ENCODE results near the gene CLK2.
"Not testable (repeated sequence)": the region's sequence is repeated elsewhere in the genome, so short reads cannot be mapped to it uniquely, and the experiment has no call there.

The CLK2 gene

DNA sequence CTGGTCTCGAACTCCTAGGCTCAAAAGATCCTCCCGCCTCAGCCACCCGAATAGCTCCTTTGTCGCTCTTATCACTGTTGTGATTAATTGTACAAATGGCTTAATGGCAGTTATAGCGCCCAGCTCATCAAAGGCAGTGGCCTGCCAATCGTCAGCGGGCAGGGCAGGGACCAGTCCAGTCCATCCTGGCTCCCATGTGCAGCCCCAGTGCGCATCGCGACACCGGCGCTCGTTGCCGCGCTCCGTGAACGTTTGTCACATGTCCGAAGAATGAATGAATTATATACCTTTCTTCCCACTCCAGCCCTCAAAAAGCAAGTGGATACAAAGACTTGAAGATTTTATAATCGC lies 46.4 kb downstream of the CLK2 start:
- no peaks in the 10 kb centered on the region for H3K36me3 ChIP-seq (ENCODE audit: insufficient read depth)

DNA sequence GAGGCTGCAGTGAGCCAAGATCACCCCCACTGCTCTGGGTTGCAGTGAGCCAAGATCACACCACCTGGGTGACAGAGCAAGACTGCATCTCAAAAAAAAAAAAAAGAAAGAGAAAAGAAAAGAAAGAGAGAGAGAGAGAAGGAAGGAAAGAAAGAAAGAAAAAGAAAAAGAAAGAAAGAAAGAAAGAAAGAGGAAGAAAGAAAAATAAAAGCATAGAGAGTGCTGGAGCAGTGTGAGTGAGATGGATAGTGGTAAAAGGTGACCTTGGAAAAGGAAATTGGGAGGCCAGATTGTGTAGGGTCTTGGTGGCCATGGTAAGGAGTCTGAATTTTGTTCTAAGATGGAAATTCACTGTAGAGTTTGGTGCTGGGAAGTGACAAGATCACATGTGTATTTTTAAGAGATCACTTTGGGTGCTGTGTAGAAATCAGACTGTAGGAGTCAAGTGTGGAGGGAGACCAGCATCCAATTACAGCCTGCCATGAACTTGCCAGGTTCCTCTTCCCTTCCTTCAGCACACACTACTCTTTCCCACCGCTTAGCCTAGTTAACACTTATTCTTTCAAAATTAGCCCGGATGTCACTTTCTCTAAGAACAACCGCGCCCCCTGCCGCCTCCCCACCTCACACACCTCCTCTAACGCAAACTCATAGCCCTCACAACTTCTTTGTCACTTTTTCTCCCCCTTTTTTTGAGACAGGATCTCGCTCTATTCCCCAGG lies 47.0 kb downstream of the CLK2 start:
- peak overlapping the region; percentile 68 for H2AFZ ChIP-seq (ENCODE audit: low read depth)
- H3K27me3 ChIP-seq (ENCODE audit: insufficient read depth, low read depth), result peaks cover 8% of the 10 kb centered on the region; the same call in 1 of the 2 replicates
- H3K79me2 ChIP-seq (ENCODE audit: insufficient read depth, low read depth), result peaks cover 19% of the 10 kb centered on the region
- peak overlapping the region; percentile 75 for H3K9ac ChIP-seq
- no peaks in the 10 kb centered on the region for H4K20me1 ChIP-seq (ENCODE audit: insufficient read depth)
- peak overlapping the region; percentile 66 for H3K4me2 ChIP-seq
- H3K27ac ChIP-seq, result peak overlapping the region; percentile 70
- peaks cover 22% of the 10 kb centered on the region for H3K4me1 ChIP-seq (ENCODE audit: low read depth, poor library complexity, severe bottlenecking)
- no peaks in the 10 kb centered on the region for H3K36me3 ChIP-seq (ENCODE audit: insufficient read depth)
- TF ChIP-seq, protein P1, sequence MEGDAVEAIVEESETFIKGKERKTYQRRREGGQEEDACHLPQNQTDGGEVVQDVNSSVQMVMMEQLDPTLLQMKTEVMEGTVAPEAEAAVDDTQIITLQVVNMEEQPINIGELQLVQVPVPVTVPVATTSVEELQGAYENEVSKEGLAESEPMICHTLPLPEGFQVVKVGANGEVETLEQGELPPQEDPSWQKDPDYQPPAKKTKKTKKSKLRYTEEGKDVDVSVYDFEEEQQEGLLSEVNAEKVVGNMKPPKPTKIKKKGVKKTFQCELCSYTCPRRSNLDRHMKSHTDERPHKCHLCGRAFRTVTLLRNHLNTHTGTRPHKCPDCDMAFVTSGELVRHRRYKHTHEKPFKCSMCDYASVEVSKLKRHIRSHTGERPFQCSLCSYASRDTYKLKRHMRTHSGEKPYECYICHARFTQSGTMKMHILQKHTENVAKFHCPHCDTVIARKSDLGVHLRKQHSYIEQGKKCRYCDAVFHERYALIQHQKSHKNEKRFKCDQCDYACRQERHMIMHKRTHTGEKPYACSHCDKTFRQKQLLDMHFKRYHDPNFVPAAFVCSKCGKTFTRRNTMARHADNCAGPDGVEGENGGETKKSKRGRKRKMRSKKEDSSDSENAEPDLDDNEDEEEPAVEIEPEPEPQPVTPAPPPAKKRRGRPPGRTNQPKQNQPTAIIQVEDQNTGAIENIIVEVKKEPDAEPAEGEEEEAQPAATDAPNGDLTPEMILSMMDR (conservative IDR thresholded peaks at IDR 0.05; ENCODE audit: low read depth, low read length), result peak; percentile 98
- peak overlapping the region; percentile 100 for H3K4me3 ChIP-seq (IDR thresholded peaks at IDR 0.05; ENCODE audit: insufficient read depth, low read depth, low read length)

More for the DNA sequence above, 46.4 kb downstream of the CLK2 start:
- H3K27me3 ChIP-seq (ENCODE audit: insufficient read depth, low read depth), result peaks cover 8% of the 10 kb centered on the region; the same call in 1 of the 2 replicates
- peak overlapping the region; percentile 66 for H3K4me2 ChIP-seq
- peak overlapping the region; percentile 100 for H3K4me3 ChIP-seq (IDR thresholded peaks at IDR 0.05; ENCODE audit: insufficient read depth, low read depth, low read length)
- peaks cover 19% of the 10 kb centered on the region for H3K79me2 ChIP-seq (ENCODE audit: insufficient read depth, low read depth)
- H4K20me1 ChIP-seq (ENCODE audit: insufficient read depth), result no peaks in the 10 kb centered on the region
- peak overlapping the region; percentile 68 for H2AFZ ChIP-seq (ENCODE audit: low read depth)
- H3K4me1 ChIP-seq (ENCODE audit: low read depth, poor library complexity, severe bottlenecking), result peaks cover 22% of the 10 kb centered on the region
- TF ChIP-seq, protein P1 (conservative IDR thresholded peaks at IDR 0.05; ENCODE audit: low read depth, low read length), result peak; percentile 91
- H3K27ac ChIP-seq, result peak overlapping the region; percentile 70
- peak overlapping the region; percentile 75 for H3K9ac ChIP-seq

DNA sequence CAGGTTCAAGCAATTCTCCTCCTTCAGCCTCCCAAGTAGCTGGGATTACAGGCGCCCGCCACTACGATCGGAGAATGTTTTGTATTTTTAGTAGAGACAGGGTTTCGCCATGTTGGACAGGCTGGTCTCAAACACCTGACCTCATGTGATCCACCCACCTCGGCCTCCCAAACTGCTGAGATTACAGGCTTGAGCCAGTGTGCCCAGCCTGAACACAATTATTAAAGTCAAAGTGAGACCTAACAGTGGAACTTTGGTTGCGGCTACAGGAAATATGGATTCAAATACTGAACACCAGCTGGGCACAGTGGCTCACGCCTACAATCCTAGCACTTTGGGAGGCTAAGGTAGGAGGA lies 47.9 kb downstream of the CLK2 start:
- not testable (repeated sequence) for H2AFZ ChIP-seq (ENCODE audit: low read depth); H3K4me3 ChIP-seq (IDR thresholded peaks at IDR 0.05; ENCODE audit: insufficient read depth, low read depth, low read length); H4K20me1 ChIP-seq (ENCODE audit: insufficient read depth); H3K36me3 ChIP-seq (ENCODE audit: insufficient read depth); H3K27ac ChIP-seq; H3K27me3 ChIP-seq (ENCODE audit: insufficient read depth, low read depth); H3K9ac ChIP-seq
- H3K79me2 ChIP-seq (ENCODE audit: insufficient read depth, low read depth), result peaks cover 19% of the 10 kb centered on the region
- H3K4me2 ChIP-seq, result peak overlapping the region; percentile 66; the same call in 1 of the 2 replicates
- H3K4me1 ChIP-seq (ENCODE audit: low read depth, poor library complexity, severe bottlenecking), result peaks cover 22% of the 10 kb centered on the region

DNA sequence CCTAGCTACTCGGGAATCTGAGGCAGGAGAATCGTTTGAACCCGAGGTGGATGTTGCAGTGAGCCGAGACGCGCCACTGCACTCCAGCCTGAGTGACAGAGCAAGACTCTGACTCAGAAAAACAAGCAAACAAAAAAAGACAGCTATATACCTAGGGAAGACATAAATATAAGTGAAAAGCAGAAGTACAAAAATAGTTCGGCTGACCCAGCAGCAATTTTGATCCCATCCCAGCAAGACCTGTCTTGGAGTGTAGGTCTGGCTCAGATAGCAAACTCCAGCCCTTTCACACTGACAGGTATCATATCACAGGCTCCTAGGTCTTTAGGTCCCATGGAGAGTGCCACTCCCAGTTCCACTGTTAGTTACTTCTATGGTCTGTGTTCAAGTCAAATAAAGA lies 50.3 kb downstream of the CLK2 start:
- no peak overlapping the region for H3K4me3 ChIP-seq (IDR thresholded peaks at IDR 0.05; ENCODE audit: insufficient read depth, low read depth, low read length)
- H3K9ac ChIP-seq, result no peak overlapping the region
- no peaks in the 10 kb centered on the region for H3K36me3 ChIP-seq (ENCODE audit: insufficient read depth)
- H3K4me1 ChIP-seq (ENCODE audit: low read depth, poor library complexity, severe bottlenecking), result peaks cover 25% of the 10 kb centered on the region
- TF ChIP-seq, protein P1 (conservative IDR thresholded peaks at IDR 0.05; ENCODE audit: low read depth, low read length), result no peak
- H2AFZ ChIP-seq (ENCODE audit: low read depth), result no peak overlapping the region
- H3K27ac ChIP-seq, result no peak overlapping the region
- H4K20me1 ChIP-seq (ENCODE audit: insufficient read depth), result no peaks in the 10 kb centered on the region
- no peaks in the 10 kb centered on the region for H3K27me3 ChIP-seq (ENCODE audit: insufficient read depth, low read depth)
- H3K79me2 ChIP-seq (ENCODE audit: insufficient read depth, low read depth), result peaks cover 19% of the 10 kb centered on the region
- H3K4me2 ChIP-seq, result no peak overlapping the region

DNA sequence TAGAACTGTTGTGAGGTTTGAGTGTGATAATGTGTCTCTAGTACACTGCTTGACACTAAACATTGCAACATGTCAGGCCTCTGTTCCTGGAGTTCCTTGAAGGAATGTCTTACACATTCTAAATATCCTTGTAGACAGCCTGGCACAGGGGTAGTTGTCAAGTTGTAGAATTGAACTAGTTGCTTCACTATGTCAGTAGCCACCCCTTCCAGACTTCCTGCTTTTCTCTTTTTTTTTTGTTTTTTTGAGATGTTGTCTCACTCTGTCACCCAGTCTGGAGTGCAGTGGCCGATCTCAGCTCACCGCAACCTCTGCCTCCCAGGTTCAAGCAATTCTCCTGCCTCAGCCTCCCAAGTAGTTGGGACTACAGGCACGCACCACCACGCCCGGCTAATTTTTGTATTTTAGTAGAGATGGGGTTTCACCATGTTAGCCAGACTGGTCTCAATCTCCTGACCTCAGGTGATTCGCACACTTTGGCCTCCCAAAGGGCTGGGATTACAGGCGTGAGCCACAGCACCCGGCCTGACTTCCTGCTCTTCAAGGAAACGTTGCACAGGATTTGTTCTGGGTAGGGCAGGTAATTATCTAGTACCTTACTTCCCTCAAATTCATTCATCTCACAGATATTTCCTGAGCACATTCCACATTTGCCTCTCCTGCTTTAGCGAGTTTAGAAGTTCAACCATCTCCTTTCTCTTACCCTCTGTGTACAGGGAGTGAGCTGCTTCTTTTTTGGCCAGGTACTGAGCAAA lies 52.9 kb downstream of the CLK2 start:
- not testable (repeated sequence) for H3K27me3 ChIP-seq (ENCODE audit: insufficient read depth, low read depth); H3K4me3 ChIP-seq (IDR thresholded peaks at IDR 0.05; ENCODE audit: insufficient read depth, low read depth, low read length); H3K9ac ChIP-seq; H3K36me3 ChIP-seq (ENCODE audit: insufficient read depth); H2AFZ ChIP-seq (ENCODE audit: low read depth); H4K20me1 ChIP-seq (ENCODE audit: insufficient read depth); H3K4me2 ChIP-seq; H3K79me2 ChIP-seq (ENCODE audit: insufficient read depth, low read depth); H3K27ac ChIP-seq
- H3K4me1 ChIP-seq (ENCODE audit: low read depth, poor library complexity, severe bottlenecking), result peaks cover 11% of the 10 kb centered on the region

Measured in KMS-11 (cell line).